ENCODE measurements around the gene GALNT4. TPM values are rescaled to one million over a fixed set of nuclear protein-coding genes. Genes with fewer than 3 reads are reported as not detected.

The GALNT4 gene
- total and polyA plus RNA-seq, 2 donors (not counting 1 experiment from before 2014, with no cell fraction given): 9.1 to 16.0 TPM

DNA sequence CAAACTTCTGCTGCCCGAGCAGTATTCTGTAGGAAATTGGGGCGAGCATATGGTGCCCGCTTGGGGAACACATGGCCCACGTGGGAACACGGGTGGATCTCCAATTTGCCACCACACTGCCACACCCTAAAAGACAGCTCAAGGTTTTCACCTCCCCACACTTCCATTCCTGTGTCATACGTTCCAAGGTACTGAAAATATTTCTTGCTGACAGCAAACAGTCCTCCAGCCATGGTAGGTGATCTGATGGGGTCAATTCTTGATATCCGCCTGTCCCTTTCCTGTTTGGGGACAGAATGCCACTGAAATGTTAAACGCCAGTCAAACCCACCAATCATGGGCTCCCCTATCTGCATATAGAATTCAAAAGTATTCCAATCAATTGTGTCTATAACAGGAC, 1.2 kb downstream of the GALNT4 start:
- peak overlapping the region; percentile 72 to 91 (median 80) for H3K4me3 ChIP-seq (replicated peaks in 1 of 4; ENCODE audit: control extremely low read depth in 1 of 4, insufficient read depth in 1 of 4, low read depth in 3 of 4, low read length in 4 of 4)
- H3K4me2 ChIP-seq (ENCODE audit: extremely low read depth, insufficient read depth, low read length): peak overlapping the region; percentile 93
- H3K27ac ChIP-seq (ENCODE audit: insufficient read depth, low read length): no peak overlapping the region
- no peak overlapping the region for H2AFZ ChIP-seq (ENCODE audit: low read length)
- no peaks in the 10 kb centered on the region for H4K20me1 ChIP-seq (ENCODE audit: control insufficient read depth, extremely low read depth, insufficient read depth, low read length)
- no peak for TF ChIP-seq EZH2 (IDR thresholded peaks at IDR 0.05; ENCODE audit: low read length, missing control alignments)
- TF ChIP-seq, protein P1, sequence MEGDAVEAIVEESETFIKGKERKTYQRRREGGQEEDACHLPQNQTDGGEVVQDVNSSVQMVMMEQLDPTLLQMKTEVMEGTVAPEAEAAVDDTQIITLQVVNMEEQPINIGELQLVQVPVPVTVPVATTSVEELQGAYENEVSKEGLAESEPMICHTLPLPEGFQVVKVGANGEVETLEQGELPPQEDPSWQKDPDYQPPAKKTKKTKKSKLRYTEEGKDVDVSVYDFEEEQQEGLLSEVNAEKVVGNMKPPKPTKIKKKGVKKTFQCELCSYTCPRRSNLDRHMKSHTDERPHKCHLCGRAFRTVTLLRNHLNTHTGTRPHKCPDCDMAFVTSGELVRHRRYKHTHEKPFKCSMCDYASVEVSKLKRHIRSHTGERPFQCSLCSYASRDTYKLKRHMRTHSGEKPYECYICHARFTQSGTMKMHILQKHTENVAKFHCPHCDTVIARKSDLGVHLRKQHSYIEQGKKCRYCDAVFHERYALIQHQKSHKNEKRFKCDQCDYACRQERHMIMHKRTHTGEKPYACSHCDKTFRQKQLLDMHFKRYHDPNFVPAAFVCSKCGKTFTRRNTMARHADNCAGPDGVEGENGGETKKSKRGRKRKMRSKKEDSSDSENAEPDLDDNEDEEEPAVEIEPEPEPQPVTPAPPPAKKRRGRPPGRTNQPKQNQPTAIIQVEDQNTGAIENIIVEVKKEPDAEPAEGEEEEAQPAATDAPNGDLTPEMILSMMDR (conservative IDR thresholded peaks at IDR 0.05 in 1 of 2, IDR thresholded peaks at IDR 0.05 in 1 of 2; ENCODE audit: low read depth in 1 of 2, low read length in 2 of 2): no peak
- peaks cover 26% of the 10 kb centered on the region for H3K79me2 ChIP-seq (ENCODE audit: control insufficient read depth, insufficient read depth, low read length)
- peaks cover 12% of the 10 kb centered on the region for H3K4me1 ChIP-seq (ENCODE audit: control insufficient read depth, extremely low read depth, insufficient read depth, low read length)
- no peak for DNase-seq (ENCODE audit: low read depth in 2 of 2)
- no peaks in the 10 kb centered on the region for H3K27me3 ChIP-seq (ENCODE audit: control insufficient read depth, insufficient read depth, low read length)
- H3K36me3 ChIP-seq (ENCODE audit: control insufficient read depth, insufficient read depth, low read length): peaks cover 2% of the 10 kb centered on the region
- no peaks in the 10 kb centered on the region for H3K9me3 ChIP-seq (ENCODE audit: control insufficient read depth, insufficient read depth, low read depth, low read length)
- no peak overlapping the region for H3K9ac ChIP-seq (ENCODE audit: insufficient read depth, low read length)

DNA sequence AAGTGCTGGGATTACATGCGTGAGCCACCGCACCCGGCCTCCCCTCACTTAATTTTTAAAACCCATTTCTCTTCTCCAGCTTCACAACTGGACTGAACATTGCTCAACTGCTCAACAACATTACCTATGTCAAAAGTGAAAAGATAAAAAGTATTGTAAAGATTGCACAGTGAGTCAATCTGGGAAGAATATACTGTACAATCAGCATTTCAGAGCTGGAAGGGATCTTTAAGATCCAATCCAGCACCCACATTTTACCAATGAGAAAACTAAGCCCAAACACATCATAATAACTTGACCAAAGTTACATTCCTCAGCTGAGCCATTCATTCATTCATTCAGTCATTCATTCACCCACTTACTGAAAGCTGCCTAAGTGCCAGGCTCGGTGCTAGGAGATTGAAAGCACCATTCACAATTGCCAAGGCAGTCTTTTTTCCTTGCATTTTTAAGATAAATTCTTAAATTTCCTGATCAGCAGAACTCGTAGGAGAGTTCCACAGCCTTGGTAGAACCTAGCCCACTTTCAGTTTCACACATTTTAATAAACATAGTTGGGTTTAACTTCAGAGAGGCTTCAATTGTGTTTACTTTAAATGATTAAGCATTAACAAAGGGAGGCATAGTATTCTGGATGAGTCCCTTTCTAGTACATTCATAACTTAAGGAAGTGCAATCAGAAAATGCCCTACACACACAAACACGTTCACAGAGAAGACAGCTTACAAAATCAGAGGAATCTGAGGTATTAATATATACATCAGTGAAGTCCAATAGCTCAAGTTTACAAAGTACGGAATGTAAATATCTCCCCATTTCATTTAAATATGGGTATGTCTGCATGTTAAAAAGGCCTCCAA, 3.0 kb downstream of the GALNT4 start:
- Histone ChIP-seq H3K4me3 (replicated peaks in 1 of 4; ENCODE audit: control extremely low read depth in 1 of 4, insufficient read depth in 1 of 4, low read depth in 3 of 4, low read length in 4 of 4) (peak overlapping the region; percentile 1 to 91 (median 44)), H3K27ac (ENCODE audit: insufficient read depth, low read length) (no peak overlapping the region), H3K36me3 (ENCODE audit: control insufficient read depth, insufficient read depth, low read length) (peaks cover 2% of the 10 kb centered on the region), H3K9ac (ENCODE audit: insufficient read depth, low read length) (no peak overlapping the region), H3K27me3 (ENCODE audit: control insufficient read depth, insufficient read depth, low read length) (no peaks in the 10 kb centered on the region), H2AFZ (ENCODE audit: low read length) (no peak overlapping the region), H4K20me1 (ENCODE audit: control insufficient read depth, extremely low read depth, insufficient read depth, low read length) (no peaks in the 10 kb centered on the region), H3K4me2 (ENCODE audit: extremely low read depth, insufficient read depth, low read length) (peak overlapping the region; percentile 68), H3K79me2 (ENCODE audit: control insufficient read depth, insufficient read depth, low read length) (peaks cover 26% of the 10 kb centered on the region), H3K4me1 (ENCODE audit: control insufficient read depth, extremely low read depth, insufficient read depth, low read length) (peaks cover 12% of the 10 kb centered on the region), H3K9me3 (ENCODE audit: control insufficient read depth, insufficient read depth, low read depth, low read length) (no peaks in the 10 kb centered on the region)
- no peak for TF ChIP-seq EZH2 (IDR thresholded peaks at IDR 0.05; ENCODE audit: low read length, missing control alignments)
- TF ChIP-seq, protein P1 (conservative IDR thresholded peaks at IDR 0.05 in 1 of 2, IDR thresholded peaks at IDR 0.05 in 1 of 2; ENCODE audit: low read depth in 1 of 2, low read length in 2 of 2): no peak
- peak in 1 of 2 donors; percentile 25 for DNase-seq (ENCODE audit: low read depth in 2 of 2)

DNA sequence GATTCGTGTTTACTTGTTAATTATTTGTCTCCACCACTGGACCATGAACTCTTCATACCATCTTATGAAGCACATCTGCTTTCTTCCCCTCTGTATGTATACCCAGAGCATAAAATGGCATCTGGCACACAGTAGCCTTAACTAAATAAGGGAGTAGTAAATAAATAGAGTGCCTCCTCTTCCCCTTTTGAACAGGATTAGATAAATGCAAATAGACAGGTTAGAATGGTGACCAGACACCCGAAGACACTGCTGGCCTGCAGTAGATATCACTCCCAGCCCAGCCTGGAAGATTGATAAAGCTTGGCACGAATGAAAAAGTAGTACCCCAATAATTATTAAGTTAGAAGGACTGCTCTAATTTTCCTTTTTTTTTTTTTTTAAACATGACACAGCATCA, 6.9 kb downstream of the GALNT4 start:
- H4K20me1 ChIP-seq (ENCODE audit: control insufficient read depth, extremely low read depth, insufficient read depth, low read length): no peaks in the 10 kb centered on the region
- H3K4me3 ChIP-seq (replicated peaks in 1 of 4; ENCODE audit: control extremely low read depth in 1 of 4, insufficient read depth in 1 of 4, low read depth in 3 of 4, low read length in 4 of 4): no peak overlapping the region
- no peaks in the 10 kb centered on the region for H3K27me3 ChIP-seq (ENCODE audit: control insufficient read depth, insufficient read depth, low read length)
- H3K9me3 ChIP-seq (ENCODE audit: control insufficient read depth, insufficient read depth, low read depth, low read length): no peaks in the 10 kb centered on the region
- no peak overlapping the region for H3K27ac ChIP-seq (ENCODE audit: insufficient read depth, low read length)
- H3K9ac ChIP-seq (ENCODE audit: insufficient read depth, low read length): no peak overlapping the region
- H3K4me2 ChIP-seq (ENCODE audit: extremely low read depth, insufficient read depth, low read length): no peak overlapping the region
- no peak for DNase-seq (ENCODE audit: low read depth in 2 of 2)
- H3K36me3 ChIP-seq (ENCODE audit: control insufficient read depth, insufficient read depth, low read length): peaks cover 1% of the 10 kb centered on the region
- TF ChIP-seq, protein P1 (conservative IDR thresholded peaks at IDR 0.05 in 1 of 2, IDR thresholded peaks at IDR 0.05 in 1 of 2; ENCODE audit: low read depth in 1 of 2, low read length in 2 of 2): no peak
- no peak for TF ChIP-seq EZH2 (IDR thresholded peaks at IDR 0.05; ENCODE audit: low read length, missing control alignments)
- H2AFZ ChIP-seq (ENCODE audit: low read length): no peak overlapping the region
- peaks cover 8% of the 10 kb centered on the region for H3K79me2 ChIP-seq (ENCODE audit: control insufficient read depth, insufficient read depth, low read length)
- H3K4me1 ChIP-seq (ENCODE audit: control insufficient read depth, extremely low read depth, insufficient read depth, low read length): peaks cover 4% of the 10 kb centered on the region
